SK-N-SH treated with all-trans-retinoic acid at 6 μM for 48 hours (cell line): Measurements from ENCODE around the gene DYNLL1.

ENCODE experiments used
- ATAC-seq: fragments of 200-7000 bp; cut with Tn5 transposase; 3 replicates; pipeline ENCODE4 v1.9.1; 2020; ENCODE audit warnings: mild to moderate bottlenecking, moderate library complexity
- ARNTL ChIP-seq: fragments of 450-650 bp; formaldehyde crosslinking; IDR thresholded peaks from 2 replicates; pipeline ENCODE4 v1.5.0; 2020; ENCODE audit warnings: low read depth, mild to moderate bottlenecking, moderate library complexity, borderline replicate concordance
- BACH2 ChIP-seq: fragments of 250-450 bp; sonication (Bioruptor Pico); IDR thresholded peaks from 2 replicates; pipeline ENCODE4 v1.9.0; 2021; ENCODE audit warnings: mild to moderate bottlenecking, borderline replicate concordance
- CSDC2 ChIP-seq: fragments of 250-450 bp; sonication (Bioruptor Pico); IDR thresholded peaks from 2 replicates; pipeline ENCODE4 v1.5.0; 2020; ENCODE audit warnings: mild to moderate bottlenecking, moderate library complexity
- ESRRG ChIP-seq: fragments of 250-450 bp; sonication (Bioruptor Pico); IDR thresholded peaks from 2 replicates; pipeline ENCODE4 v1.6.1; 2021; ENCODE audit warnings: mild to moderate bottlenecking
- GLIS3 ChIP-seq: fragments of 250-450 bp; sonication (Bioruptor Pico); IDR thresholded peaks from 2 replicates; pipeline ENCODE4 v1.5.0; 2020; ENCODE audit warnings: mild to moderate bottlenecking, moderate library complexity
- ISL1 ChIP-seq: fragments of 250-450 bp; sonication (Bioruptor Pico); IDR thresholded peaks from 2 replicates; pipeline ENCODE4 v2.1.2; 2022; ENCODE audit warnings: mild to moderate bottlenecking, moderate library complexity
- PATZ1 ChIP-seq: fragments of 250-450 bp; sonication (Bioruptor Pico); IDR thresholded peaks from 2 replicates; pipeline ENCODE4 v1.8.0; 2020; ENCODE audit warnings: mild to moderate bottlenecking, moderate library complexity, borderline replicate concordance
- PPARA ChIP-seq: fragments of 250-450 bp; sonication (Bioruptor Pico); IDR thresholded peaks from 2 replicates; pipeline ENCODE4 v1.5.0; 2020; ENCODE audit warnings: mild to moderate bottlenecking, borderline replicate concordance
- SNAI2 ChIP-seq: fragments of 250-450 bp; sonication (Bioruptor Pico); IDR thresholded peaks from 2 replicates; pipeline ENCODE4 v1.5.0; 2020; ENCODE audit warnings: mild to moderate bottlenecking, moderate library complexity
- TCF4 ChIP-seq: fragments of 250-450 bp; sonication (Bioruptor Pico); IDR thresholded peaks from 2 replicates; pipeline ENCODE4 v1.8.0; 2021; ENCODE audit warnings: mild to moderate bottlenecking, moderate library complexity, borderline replicate concordance
- TOX ChIP-seq: fragments of 250-450 bp; sonication (Bioruptor Pico); IDR thresholded peaks from 2 replicates; pipeline ENCODE4 v1.8.0; 2021; ENCODE audit warnings: mild to moderate bottlenecking, moderate library complexity, borderline replicate concordance
- ZC3H10 ChIP-seq: fragments of 250-450 bp; sonication (Bioruptor Pico); IDR thresholded peaks from 2 replicates; pipeline ENCODE4 v1.5.1; 2021; ENCODE audit warnings: mild to moderate bottlenecking, moderate library complexity
- ZFP3 ChIP-seq: fragments of 250-450 bp; sonication (Bioruptor Pico); IDR thresholded peaks from 2 replicates; pipeline ENCODE4 v1.5.0; 2020; ENCODE audit warnings: mild to moderate bottlenecking, moderate library complexity
- ZNF70 ChIP-seq: fragments of 450-650 bp; formaldehyde crosslinking; IDR thresholded peaks from 2 replicates; pipeline ENCODE4 v1.5.0; 2020; ENCODE audit warnings: mild to moderate bottlenecking, moderate library complexity
- ZNF8 ChIP-seq: fragments of 450-650 bp; formaldehyde crosslinking; IDR thresholded peaks from 2 replicates; pipeline ENCODE4 v1.5.0; 2020; ENCODE audit warnings: mild to moderate bottlenecking, moderate library complexity
- TF ChIP-seq, protein P1 (sequence below): fragments of 250-450 bp; sonication (Bioruptor Pico); IDR thresholded peaks from 2 replicates; pipeline ENCODE4 v1.8.0; 2021; ENCODE audit warnings: low read depth, mild to moderate bottlenecking, moderate library complexity, borderline replicate concordance
- TF ChIP-seq, protein P2 (sequence below): fragments of 250-450 bp; sonication (Bioruptor Pico); IDR thresholded peaks from 2 replicates; pipeline ENCODE4 v1.5.1; 2021; ENCODE audit warnings: mild to moderate bottlenecking, moderate library complexity
- TF ChIP-seq, protein P3 (sequence below): fragments of 250-450 bp; sonication (Bioruptor Pico); IDR thresholded peaks from 2 replicates; pipeline ENCODE4 v1.5.0; 2020; ENCODE audit warnings: mild to moderate bottlenecking, moderate library complexity
- TF ChIP-seq, protein P4 (sequence below): fragments of 250-450 bp; sonication (Bioruptor Pico); IDR thresholded peaks from 2 replicates; pipeline ENCODE4 v1.5.1; 2020; ENCODE audit warnings: low read depth, mild to moderate bottlenecking, moderate library complexity

DYNLL1 gene

DNA sequence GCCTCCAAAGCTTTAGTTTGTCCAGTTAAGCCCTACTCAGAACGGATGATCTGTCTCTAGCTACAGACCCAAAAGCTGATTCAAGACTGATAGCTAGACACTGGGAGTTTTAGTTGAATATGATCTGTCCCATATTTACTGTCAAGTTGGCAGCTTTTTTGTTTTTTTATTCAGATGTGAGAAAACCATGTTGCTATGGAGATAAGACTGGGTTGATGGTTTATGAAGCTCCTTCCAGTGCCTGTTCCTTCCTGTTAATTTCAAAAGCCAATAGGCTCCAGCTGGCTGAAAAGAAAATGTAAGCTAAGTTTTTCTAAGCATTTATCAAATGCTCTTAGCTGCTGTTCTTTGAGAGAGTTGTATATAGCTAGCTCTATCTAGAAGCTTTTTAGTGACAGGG lies 4.7 kb downstream of the DYNLL1 start:
- TF ChIP-seq, protein P1, sequence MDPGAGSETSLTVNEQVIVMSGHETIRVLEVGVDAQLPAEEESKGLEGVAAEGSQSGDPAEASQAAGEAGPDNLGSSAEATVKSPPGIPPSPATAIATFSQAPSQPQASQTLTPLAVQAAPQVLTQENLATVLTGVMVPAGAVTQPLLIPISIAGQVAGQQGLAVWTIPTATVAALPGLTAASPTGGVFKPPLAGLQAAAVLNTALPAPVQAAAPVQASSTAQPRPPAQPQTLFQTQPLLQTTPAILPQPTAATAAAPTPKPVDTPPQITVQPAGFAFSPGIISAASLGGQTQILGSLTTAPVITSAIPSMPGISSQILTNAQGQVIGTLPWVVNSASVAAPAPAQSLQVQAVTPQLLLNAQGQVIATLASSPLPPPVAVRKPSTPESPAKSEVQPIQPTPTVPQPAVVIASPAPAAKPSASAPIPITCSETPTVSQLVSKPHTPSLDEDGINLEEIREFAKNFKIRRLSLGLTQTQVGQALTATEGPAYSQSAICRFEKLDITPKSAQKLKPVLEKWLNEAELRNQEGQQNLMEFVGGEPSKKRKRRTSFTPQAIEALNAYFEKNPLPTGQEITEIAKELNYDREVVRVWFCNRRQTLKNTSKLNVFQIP (CRISPR knock-in tag), result no peak
- TF ChIP-seq, protein P2, sequence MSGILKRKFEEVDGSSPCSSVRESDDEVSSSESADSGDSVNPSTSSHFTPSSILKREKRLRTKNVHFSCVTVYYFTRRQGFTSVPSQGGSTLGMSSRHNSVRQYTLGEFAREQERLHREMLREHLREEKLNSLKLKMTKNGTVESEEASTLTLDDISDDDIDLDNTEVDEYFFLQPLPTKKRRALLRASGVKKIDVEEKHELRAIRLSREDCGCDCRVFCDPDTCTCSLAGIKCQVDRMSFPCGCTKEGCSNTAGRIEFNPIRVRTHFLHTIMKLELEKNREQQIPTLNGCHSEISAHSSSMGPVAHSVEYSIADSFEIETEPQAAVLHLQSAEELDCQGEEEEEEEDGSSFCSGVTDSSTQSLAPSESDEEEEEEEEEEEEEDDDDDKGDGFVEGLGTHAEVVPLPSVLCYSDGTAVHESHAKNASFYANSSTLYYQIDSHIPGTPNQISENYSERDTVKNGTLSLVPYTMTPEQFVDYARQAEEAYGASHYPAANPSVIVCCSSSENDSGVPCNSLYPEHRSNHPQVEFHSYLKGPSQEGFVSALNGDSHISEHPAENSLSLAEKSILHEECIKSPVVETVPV (CRISPR knock-in tag), result no peak
- TF ChIP-seq PPARA (CRISPR knock-in tag) (no peak), ESRRG (no peak), BACH2 (no peak), TOX (no peak), ZNF70 (CRISPR knock-in tag) (no peak), PATZ1 (no peak), GLIS3 (no peak), ZFP3 (CRISPR knock-in tag) (no peak), TCF4 (CRISPR knock-in tag) (no peak), ISL1 (CRISPR knock-in tag) (no peak), ARNTL (no peak), CSDC2 (no peak)
- TF ChIP-seq, protein P3, sequence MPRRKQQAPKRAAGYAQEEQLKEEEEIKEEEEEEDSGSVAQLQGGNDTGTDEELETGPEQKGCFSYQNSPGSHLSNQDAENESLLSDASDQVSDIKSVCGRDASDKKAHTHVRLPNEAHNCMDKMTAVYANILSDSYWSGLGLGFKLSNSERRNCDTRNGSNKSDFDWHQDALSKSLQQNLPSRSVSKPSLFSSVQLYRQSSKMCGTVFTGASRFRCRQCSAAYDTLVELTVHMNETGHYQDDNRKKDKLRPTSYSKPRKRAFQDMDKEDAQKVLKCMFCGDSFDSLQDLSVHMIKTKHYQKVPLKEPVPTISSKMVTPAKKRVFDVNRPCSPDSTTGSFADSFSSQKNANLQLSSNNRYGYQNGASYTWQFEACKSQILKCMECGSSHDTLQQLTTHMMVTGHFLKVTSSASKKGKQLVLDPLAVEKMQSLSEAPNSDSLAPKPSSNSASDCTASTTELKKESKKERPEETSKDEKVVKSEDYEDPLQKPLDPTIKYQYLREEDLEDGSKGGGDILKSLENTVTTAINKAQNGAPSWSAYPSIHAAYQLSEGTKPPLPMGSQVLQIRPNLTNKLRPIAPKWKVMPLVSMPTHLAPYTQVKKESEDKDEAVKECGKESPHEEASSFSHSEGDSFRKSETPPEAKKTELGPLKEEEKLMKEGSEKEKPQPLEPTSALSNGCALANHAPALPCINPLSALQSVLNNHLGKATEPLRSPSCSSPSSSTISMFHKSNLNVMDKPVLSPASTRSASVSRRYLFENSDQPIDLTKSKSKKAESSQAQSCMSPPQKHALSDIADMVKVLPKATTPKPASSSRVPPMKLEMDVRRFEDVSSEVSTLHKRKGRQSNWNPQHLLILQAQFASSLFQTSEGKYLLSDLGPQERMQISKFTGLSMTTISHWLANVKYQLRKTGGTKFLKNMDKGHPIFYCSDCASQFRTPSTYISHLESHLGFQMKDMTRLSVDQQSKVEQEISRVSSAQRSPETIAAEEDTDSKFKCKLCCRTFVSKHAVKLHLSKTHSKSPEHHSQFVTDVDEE (CRISPR knock-in tag), result no peak
- TF ChIP-seq, protein P4, sequence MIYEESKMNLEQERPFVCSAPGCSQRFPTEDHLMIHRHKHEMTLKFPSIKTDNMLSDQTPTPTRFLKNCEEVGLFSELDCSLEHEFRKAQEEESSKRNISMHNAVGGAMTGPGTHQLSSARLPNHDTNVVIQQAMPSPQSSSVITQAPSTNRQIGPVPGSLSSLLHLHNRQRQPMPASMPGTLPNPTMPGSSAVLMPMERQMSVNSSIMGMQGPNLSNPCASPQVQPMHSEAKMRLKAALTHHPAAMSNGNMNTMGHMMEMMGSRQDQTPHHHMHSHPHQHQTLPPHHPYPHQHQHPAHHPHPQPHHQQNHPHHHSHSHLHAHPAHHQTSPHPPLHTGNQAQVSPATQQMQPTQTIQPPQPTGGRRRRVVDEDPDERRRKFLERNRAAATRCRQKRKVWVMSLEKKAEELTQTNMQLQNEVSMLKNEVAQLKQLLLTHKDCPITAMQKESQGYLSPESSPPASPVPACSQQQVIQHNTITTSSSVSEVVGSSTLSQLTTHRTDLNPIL (CRISPR knock-in tag), result no peak
- no peak for ATAC-seq

DNA sequence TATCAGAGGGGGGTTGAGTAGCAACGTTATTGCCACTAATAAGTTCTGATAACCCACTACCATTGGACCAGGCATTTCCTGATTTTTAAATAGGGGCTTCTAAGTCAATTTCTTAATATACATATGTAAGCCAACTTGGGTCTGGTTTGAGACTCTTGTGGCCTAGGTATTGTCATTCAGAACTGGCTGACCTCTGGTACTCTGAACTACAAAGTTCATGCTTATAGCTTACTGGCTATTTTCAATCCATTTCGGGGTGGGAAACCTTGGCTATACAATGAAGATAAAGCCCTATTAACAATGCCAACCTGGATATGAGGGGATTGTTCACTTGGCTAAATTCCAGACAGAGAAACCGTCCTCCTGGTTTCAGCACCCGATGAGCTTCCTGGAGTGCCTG lies 8.7 kb downstream of the DYNLL1 start:
- TF ChIP-seq TCF4 (CRISPR knock-in tag) (no peak), SNAI2 (CRISPR knock-in tag) (no peak)
- ATAC-seq, result no peak

DNA sequence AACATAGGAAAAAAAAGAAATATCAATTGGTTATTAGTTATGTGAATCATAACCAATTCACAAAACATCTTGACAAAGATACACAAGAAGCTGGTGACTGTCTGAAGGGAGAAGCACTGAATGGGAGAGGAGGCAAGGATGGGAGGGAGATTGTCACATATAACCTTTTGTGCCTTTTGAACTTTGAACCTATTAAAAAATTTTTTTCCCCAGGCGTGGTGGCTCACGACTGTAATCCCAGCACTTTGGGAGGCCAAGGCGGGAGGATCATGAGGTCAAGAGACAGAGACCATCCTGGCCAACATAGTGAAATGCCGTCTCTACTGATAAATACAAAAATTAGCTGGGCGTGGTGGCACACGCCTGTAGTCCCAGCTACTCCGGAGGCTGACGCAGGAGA lies 12.6 kb downstream of the DYNLL1 start:
- no peak for ATAC-seq
- TF ChIP-seq CSDC2 (no peak), TCF4 (CRISPR knock-in tag) (no peak), SNAI2 (CRISPR knock-in tag) (no peak), ZNF8 (no peak), ZC3H10 (CRISPR knock-in tag) (no peak), PPARA (CRISPR knock-in tag) (no peak)
- TF ChIP-seq, protein P3 (CRISPR knock-in tag), result no peak
